Stimulated activated CD4-positive, alpha-beta T cell treated with anti-CD3 and anti-CD28 coated beads, Interleukin-15, amount 100 ng/mL, for 1 hour (primary cell): ENCODE results near the gene ANKRD18B.
"Not testable (repeated sequence)": the region's sequence is repeated elsewhere in the genome, so short reads cannot be mapped to it uniquely, and the experiment has no call there.

Source experiments
- DNase-seq, 2 donors: peaks; one replicate each; pipeline ENCODE4 v3.0.0-alpha.2; 2020; ENCODE audit warnings: low read depth in 1 of 2, low spot score in 1 of 2

ANKRD18B gene

GRCh38 chr9:33528069-33528468, 4.0 kb downstream of the ANKRD18B start:
- not testable (repeated sequence) for DNase-seq

- not testable (repeated sequence) for DNase-seq
These were observed 9.9 kb downstream of the ANKRD18B start for GRCh38 chr9:33533958-33534357.

GRCh38 chr9:33535541-33535940, 11.5 kb downstream of the ANKRD18B start:
- no peak for DNase-seq

- DNase-seq, result not testable (repeated sequence)
These were observed 19.4 kb downstream of the ANKRD18B start for GRCh38 chr9:33543463-33543862.

GRCh38 chr9:33545715-33546114, 21.7 kb downstream of the ANKRD18B start:
- not testable (repeated sequence) for DNase-seq

GRCh38 chr9:33548816-33549215, 24.8 kb downstream of the ANKRD18B start:
- DNase-seq, result not testable (repeated sequence)

- not testable (repeated sequence) for DNase-seq
These were observed 25.4 kb downstream of the ANKRD18B start for GRCh38 chr9:33549418-33549817.

GRCh38 chr9:33551183-33551582, 27.1 kb downstream of the ANKRD18B start:
- DNase-seq, result not testable (repeated sequence)

GRCh38 chr9:33552315-33552725, 28.3 kb downstream of the ANKRD18B start:
- DNase-seq, result not testable (repeated sequence)

GRCh38 chr9:33560217-33560616, 36.2 kb downstream of the ANKRD18B start:
- DNase-seq, result not testable (repeated sequence)

- DNase-seq, result not testable (repeated sequence)
These were observed 38.1 kb downstream of the ANKRD18B start for GRCh38 chr9:33562196-33562595.

- DNase-seq, result not testable (repeated sequence)
These were observed 43.7 kb downstream of the ANKRD18B start for GRCh38 chr9:33567776-33568175.

GRCh38 chr9:33577786-33578185, 53.7 kb downstream of the ANKRD18B start:
- not testable (repeated sequence) for DNase-seq

- DNase-seq, result not testable (repeated sequence)
These were observed 55.9 kb downstream of the ANKRD18B start for GRCh38 chr9:33579996-33580395.

GRCh38 chr9:33582686-33583085, 58.6 kb downstream of the ANKRD18B start:
- DNase-seq, result not testable (repeated sequence)

- not testable (repeated sequence) for DNase-seq
These were observed 62.1 kb downstream of the ANKRD18B start for GRCh38 chr9:33586128-33586527.

- not testable (repeated sequence) for DNase-seq
These were observed 63.7 kb downstream of the ANKRD18B start for GRCh38 chr9:33587799-33588198.

GRCh38 chr9:33588876-33589275, 64.8 kb downstream of the ANKRD18B start:
- DNase-seq, result not testable (repeated sequence)

- not testable (repeated sequence) for DNase-seq
These were observed 66.8 kb downstream of the ANKRD18B start for GRCh38 chr9:33590857-33591256.

GRCh38 chr9:33596974-33597373, 72.9 kb downstream of the ANKRD18B start:
- DNase-seq, result not testable (repeated sequence)

- not testable (repeated sequence) for DNase-seq
These were observed 73.3 kb downstream of the ANKRD18B start for GRCh38 chr9:33597386-33597785.

- not testable (repeated sequence) for DNase-seq
These were observed 74.8 kb downstream of the ANKRD18B start for GRCh38 chr9:33598796-33599379.

- DNase-seq, result not testable (repeated sequence)
These were observed 76.9 kb downstream of the ANKRD18B start for GRCh38 chr9:33600911-33601310.
